ENCODE data around the gene PERM1.

GRCh38 chr1:980137-980571, 1.7 kb downstream of the PERM1 start:
- TF ChIP-seq ZNF274 (IDR thresholded peaks at IDR 0.05; ENCODE audit: low read depth, low read length), result no peak
- TF ChIP-seq YY1 (IDR thresholded peaks at IDR 0.05; ENCODE audit: insufficient read depth, insufficient read length), result no peak
